GM12892 (cell line): ENCODE data around the gene MAP2K5.

Experiments used
- POLR2AphosphoS5 ChIP-seq: IDR thresholded peaks from 2 replicates; pipeline ENCODE4 v1.6.1; 2011; ENCODE audit warnings: low read depth, low read length, control low read depth
- TAF1 ChIP-seq: IDR thresholded peaks from 2 replicates; pipeline ENCODE4 v1.6.1; 2011; ENCODE audit warnings: low read depth, mild to moderate bottlenecking, control low read depth, low read length, borderline replicate concordance

- TF ChIP-seq TAF1, result no peak
- TF ChIP-seq POLR2AphosphoS5, result no peak
Observed at GRCh38 chr15:67841513-67841762, 298.9 kb downstream of the MAP2K5 start.
